GM19438 (cell line): ENCODE data around the gene NUMB.
A peak's percentile ranks its signal among the peaks of the same experiment; 100 is the strongest.

ENCODE experiments used
- ATAC-seq: cut with Tn5 transposase; IDR thresholded peaks from one replicate; pipeline ENCODE4 v1.9.1; 2021; ENCODE audit warnings: low read depth; ENCODE audit not compliant: unreplicated experiment

The NUMB gene

DNA sequence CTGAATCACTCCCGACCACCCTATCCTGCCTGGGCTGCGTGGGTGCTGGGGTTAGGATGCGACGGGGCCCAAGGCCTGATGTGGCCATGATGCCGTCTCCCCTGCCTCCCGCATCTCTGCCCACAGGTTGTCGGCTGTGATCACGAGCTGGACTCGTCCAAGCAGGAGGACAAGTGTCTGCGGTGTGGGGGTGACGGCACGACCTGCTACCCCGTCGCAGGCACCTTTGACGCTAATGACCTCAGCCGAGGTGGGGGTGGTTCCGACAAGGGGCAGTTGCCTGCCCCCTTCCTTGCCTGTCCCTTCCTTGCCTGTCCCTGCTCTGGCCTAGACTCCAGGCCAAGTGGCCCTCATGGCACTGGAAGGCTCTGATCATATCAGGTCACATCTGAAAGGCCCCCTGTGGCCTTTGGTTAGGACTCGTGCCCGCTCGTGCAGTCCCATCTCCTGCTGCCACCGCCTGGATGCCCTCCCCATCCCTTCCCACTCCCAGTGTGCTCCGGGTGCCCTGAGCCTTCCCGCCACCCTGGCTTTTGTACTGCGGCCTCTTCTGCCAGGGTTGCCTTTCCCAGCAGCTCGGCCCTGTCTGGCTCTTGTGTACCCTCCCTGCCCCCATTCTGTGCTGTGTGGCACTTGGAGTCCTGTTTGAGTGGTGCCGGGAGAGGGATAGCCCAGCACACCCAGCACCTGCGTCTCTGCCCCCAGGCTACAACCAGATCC, 207.4 kb downstream of the NUMB start:
- no peak for ATAC-seq

- ATAC-seq = no peak
Observed at GRCh38 chr14:73250317-73250713, 208.0 kb downstream of the NUMB start.

GRCh38 chr14:73249564-73250316, 208.6 kb downstream of the NUMB start:
- no peak for ATAC-seq

DNA sequence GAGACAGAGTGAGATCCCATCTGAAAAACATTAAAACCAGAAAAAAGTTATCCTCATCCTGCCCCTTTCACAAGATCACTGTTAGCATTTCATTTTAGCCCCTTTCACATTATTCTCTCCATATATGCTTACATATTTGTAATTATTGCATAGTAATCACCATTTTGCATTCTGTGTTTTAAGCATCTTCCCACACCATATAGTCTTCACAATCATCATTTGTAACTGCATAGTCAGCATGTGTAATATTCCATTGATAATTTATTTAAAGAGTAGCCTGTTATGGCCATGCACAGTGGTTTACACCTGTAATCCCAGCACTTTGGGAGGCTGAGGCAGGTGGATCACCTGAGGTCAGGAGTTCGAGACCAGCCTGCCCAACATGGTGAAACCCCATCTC, 209.2 kb downstream of the NUMB start:
- ATAC-seq = no peak

DNA sequence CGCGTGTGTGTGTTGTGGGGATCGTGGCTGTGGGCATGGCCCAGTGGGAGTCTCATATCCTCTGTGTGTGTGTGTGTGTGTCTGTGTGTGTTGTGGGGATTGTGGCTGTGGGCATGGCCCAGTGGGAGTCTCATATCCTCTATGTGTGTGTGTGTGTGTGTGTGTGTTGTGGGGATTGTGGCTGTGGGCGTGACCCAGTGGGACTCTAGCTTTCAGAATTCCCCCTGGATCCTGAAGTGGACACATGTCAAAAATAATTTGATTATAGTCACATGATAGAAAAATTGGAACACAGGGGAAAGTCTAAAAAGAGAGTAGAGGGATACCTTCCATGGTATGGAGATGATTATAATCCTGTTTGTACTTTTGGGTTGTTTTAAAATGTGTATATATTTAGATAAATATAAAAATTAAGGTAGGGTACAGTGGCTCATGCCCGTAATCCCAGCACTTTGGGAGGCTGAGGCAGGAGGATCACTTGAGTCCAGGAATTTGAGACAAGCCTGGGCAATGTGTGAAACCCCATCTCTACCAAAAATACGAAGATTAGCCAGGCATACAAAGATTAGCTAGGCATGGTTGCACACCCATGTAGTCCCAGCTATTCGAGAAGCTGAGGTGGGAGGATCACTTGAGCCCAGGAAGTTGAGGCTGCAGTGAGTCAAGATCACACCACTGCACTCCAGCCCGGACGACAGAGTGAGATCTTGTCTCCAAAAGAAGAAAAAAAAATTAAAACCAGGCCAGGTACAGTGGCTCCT, 210.1 kb downstream of the NUMB start:
- ATAC-seq = no peak

GRCh38 chr14:73246387-73247150, 211.8 kb downstream of the NUMB start:
- ATAC-seq = no peak

GRCh38 chr14:73245480-73246325, 212.6 kb downstream of the NUMB start:
- ATAC-seq = peak; percentile 61

DNA sequence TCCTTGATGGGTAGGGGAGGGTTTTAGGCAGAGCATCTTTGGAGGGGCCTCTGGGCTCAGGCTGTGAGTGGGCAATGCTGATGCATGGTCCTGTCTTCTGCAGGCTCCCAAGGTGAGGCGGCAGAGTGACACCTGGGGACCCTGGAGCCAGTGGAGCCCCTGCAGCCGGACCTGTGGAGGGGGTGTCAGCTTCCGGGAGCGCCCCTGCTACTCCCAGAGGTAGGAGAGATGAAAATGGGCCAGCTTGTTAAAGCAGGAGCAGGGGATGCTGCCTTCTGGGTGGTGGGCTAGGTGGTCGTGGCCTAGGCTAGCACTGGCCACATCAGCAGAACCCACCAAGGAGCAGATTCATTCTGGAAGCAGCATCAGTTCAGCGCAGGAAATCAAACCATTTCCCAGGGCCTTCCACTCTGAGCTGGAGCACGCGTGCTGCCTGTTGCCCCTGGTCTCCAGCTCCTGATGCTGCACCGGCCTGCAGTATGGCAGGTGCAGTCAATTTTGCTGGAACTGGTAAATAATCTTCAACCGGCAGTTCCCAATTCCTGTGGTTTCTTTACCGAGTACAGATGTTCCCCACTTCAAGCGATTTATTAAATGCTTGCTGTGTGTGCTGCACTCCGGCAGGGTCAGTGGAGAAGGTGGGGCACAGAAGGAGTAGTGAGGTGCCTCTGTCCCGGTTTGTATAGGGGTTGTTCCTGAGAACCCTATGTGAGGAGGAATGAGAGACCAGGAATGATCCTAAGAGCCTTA, 213.6 kb downstream of the NUMB start:
- ATAC-seq = no peak

- ATAC-seq = no peak
Observed at GRCh38 chr14:73243748-73244147, 214.6 kb downstream of the NUMB start.

GRCh38 chr14:73243341-73243740, 215.0 kb downstream of the NUMB start:
- no peak for ATAC-seq

- no peak for ATAC-seq
Observed at GRCh38 chr14:73242357-73242901, 215.9 kb downstream of the NUMB start.

GRCh38 chr14:73241481-73242165, 216.7 kb downstream of the NUMB start:
- no peak for ATAC-seq

GRCh38 chr14:73240816-73241480, 217.4 kb downstream of the NUMB start:
- ATAC-seq = no peak

DNA sequence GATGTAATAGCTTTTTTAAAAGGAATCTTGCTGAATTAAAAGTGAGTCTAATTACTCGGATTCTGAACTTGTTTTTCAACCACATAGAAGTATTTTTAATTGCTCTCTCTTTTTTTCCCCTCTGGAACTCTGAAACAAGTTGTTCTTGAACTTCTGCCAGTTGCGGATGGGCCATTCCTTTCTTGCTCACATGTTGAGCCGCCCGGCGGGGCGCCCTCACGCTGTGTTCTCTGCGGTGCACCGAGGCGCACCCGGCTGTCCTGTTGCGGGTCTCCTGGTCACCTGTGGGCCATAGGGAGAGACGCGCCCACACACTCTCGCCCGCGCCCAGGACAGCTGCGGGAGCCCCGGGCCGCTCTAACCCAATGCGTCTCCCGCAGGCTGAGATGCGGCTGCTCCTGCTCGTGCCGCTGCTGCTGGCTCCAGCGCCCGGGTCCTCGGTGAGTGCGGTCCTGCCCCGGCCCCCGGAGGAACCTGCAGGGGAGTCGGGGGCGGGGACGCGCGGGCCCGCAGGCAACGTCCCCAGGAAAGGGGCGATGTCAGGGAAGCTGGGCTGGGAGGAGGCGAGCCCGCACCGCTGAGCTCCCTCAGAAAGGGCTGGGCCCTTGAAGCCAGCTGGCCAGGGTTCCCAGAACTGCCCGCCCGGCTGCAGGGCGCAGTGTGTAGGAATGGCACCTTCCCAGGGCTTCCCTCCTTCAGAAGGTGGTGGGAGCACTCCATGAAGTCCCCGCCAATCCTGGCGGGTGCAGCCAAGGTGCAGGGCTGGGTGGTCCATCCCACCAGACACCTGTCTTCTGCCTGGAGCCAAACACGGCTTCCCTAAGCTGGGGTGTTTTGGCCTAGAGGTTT, 218.7 kb downstream of the NUMB start:
- ATAC-seq = no peak

DNA sequence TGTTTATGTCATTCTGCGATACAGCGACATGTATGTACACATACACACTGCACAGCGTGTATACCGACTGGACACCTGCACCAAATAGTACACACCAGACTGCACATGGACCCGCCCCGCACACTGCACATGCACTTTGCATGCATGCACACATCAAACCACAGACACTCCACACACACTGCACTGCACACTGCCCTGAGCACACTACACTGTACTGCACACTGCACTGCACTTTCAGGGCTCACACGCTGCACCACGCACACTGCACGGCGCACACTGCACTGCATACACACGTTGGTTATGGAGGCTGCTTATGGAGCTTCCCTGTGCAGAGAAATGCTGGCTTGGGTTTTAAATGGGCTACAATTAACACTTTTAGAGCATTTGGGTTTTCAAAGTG, 219.4 kb downstream of the NUMB start:
- no peak for ATAC-seq

DNA sequence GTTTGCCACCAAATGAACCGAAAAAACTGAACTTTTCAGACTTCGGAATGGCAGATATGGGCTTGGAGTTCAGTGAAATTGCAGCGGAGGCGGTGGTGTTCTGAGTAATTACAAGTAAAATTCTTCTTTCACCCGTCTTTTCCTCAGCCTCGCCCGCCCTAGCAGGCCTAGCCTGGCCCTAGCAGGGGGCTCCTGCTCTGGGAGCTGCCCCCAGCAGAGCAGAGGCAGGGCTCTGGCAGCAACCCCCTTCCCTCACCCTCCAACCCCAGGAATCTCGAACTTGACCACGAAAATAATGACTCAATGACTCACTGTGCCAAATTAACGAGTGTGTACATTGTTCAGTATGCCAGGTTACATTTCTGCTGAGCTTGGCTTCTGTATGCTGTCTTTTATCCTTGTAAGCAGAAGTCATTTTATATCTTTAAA, 219.9 kb downstream of the NUMB start:
- ATAC-seq = no peak
